ENCODE results near the gene CMSS1. TPM values are rescaled to one million over a fixed set of nuclear protein-coding genes. Genes with fewer than 3 reads are reported as not detected.

The CMSS1 gene
- total RNA-seq, 1 experiment from 2014 or later, result 86.3 TPM

DNA sequence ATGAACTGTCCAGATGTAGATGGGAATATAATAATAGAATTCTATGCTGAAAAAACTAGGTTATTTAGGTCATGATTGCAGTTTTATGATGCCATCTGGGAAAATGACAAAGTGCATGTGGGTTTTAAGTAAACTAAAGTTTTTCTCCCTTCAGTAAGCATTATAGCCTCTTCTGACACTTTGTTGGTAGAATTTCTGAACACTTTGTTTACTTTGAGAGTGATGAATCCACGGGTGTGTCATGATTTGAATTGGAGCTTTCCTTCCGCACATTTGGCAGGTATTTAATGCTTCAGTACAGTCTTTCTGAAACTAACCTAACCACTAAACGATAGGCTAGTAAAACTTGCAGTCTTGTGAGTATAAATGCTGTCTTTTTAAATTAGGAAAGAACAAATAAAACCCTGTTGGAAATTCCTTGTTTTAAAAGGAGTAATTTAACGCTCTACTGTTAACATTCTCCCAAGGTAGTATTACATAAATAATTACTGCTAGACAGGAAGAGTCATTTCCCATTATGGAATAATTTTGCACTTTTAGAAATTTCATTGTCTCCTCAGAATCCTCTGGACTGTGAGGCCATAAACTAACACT lies 289.7 kb downstream of the CMSS1 start:
- ChIA-PET CTCF (no interaction called here), POLR2A (no interaction called here)
- intact Hi-C loops (cut with micrococcal nuclease; ENCODE audit: unreplicated experiment), result no loop called here
- no peak overlapping the region; the same call in 1 of the 2 replicates for H3K27ac ChIP-seq (ENCODE audit: low read length)
- ATAC-seq (no peak), DNase-seq (ENCODE audit: low read depth, low spot score) (no peak)
- H3K9me3 ChIP-seq (ENCODE audit: control insufficient read depth, insufficient read depth, low read depth, low read length), result no peaks in the 10 kb centered on the region
- TF ChIP-seq, protein P1, sequence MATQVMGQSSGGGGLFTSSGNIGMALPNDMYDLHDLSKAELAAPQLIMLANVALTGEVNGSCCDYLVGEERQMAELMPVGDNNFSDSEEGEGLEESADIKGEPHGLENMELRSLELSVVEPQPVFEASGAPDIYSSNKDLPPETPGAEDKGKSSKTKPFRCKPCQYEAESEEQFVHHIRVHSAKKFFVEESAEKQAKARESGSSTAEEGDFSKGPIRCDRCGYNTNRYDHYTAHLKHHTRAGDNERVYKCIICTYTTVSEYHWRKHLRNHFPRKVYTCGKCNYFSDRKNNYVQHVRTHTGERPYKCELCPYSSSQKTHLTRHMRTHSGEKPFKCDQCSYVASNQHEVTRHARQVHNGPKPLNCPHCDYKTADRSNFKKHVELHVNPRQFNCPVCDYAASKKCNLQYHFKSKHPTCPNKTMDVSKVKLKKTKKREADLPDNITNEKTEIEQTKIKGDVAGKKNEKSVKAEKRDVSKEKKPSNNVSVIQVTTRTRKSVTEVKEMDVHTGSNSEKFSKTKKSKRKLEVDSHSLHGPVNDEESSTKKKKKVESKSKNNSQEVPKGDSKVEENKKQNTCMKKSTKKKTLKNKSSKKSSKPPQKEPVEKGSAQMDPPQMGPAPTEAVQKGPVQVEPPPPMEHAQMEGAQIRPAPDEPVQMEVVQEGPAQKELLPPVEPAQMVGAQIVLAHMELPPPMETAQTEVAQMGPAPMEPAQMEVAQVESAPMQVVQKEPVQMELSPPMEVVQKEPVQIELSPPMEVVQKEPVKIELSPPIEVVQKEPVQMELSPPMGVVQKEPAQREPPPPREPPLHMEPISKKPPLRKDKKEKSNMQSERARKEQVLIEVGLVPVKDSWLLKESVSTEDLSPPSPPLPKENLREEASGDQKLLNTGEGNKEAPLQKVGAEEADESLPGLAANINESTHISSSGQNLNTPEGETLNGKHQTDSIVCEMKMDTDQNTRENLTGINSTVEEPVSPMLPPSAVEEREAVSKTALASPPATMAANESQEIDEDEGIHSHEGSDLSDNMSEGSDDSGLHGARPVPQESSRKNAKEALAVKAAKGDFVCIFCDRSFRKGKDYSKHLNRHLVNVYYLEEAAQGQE (IDR thresholded peaks at IDR 0.05; ENCODE audit: insufficient read depth in 1 of 2, low read depth in 2 of 2, low read length in 1 of 2), result no peak
- no peak for TF ChIP-seq SIN3A (IDR thresholded peaks at IDR 0.05; ENCODE audit: borderline replicate concordance, insufficient read depth, low read depth, low read length)
- in situ Hi-C loops (cut with HindIII; ENCODE audit: low pct_unique_long_range_greater_than_20kb, low sequenced_read_pairs), result no loop called here
- H3K4me3 ChIP-seq (ENCODE audit: low read depth in 2 of 2, low read length in 2 of 2), result no peak overlapping the region
- no peaks in the 10 kb centered on the region for H3K27me3 ChIP-seq (ENCODE audit: control insufficient read depth, insufficient read depth, low read length)
- no TSS peak for BruUV-seq (replicated peaks)
- H3K36me3 ChIP-seq (ENCODE audit: control insufficient read depth, insufficient read depth, low read length), result no peaks in the 10 kb centered on the region
- H3K4me1 ChIP-seq (ENCODE audit: control insufficient read depth, insufficient read depth, low read length), result peaks cover 9% of the 10 kb centered on the region

DNA sequence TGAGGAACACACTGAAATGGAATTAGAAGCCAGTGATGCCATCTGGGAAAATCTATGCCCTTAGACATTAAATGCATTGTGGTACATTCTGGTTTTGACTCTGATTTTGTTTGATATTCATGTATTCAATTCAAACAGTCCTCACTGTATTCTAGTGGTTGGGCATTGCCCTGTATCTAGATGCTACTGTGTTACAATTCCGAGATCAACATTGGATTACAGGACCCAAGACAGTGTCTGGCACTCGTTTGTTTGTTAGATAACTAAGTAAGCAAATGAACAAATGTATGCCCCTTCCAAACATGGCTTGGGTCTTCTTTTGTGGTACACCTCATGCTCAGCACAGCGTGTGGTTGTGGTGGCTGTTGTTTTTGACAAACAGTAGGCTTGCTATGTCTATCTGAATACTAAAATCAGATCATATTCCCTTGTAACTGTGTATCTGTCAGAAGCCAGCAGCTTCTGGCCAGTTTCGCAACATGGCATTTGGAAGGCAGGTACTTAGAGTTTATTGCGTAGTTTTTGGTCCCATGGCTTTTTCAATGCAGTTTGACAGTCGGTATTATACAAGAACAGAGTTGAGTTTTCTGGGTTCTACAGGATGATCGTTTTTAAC lies 290.9 kb downstream of the CMSS1 start:
- TF ChIP-seq POLR2AphosphoS5 (IDR thresholded peaks at IDR 0.05; ENCODE audit: low read depth, low read length) (no peak), SIN3A (IDR thresholded peaks at IDR 0.05; ENCODE audit: borderline replicate concordance, insufficient read depth, low read depth, low read length) (no peak)
- TF ChIP-seq, protein P1 (IDR thresholded peaks at IDR 0.05; ENCODE audit: insufficient read depth in 1 of 2, low read depth in 2 of 2, low read length in 1 of 2), result no peak
- intact Hi-C loops (cut with micrococcal nuclease; ENCODE audit: unreplicated experiment), result no loop called here
- ChIA-PET CTCF (no interaction called here), POLR2A (no interaction called here)
- no peaks in the 10 kb centered on the region for H3K36me3 ChIP-seq (ENCODE audit: control insufficient read depth, insufficient read depth, low read length)
- H3K9me3 ChIP-seq (ENCODE audit: control insufficient read depth, insufficient read depth, low read depth, low read length), result no peaks in the 10 kb centered on the region
- no peaks in the 10 kb centered on the region for H3K27me3 ChIP-seq (ENCODE audit: control insufficient read depth, insufficient read depth, low read length)
- no peak for DNase-seq (ENCODE audit: low read depth, low spot score)
- H3K4me1 ChIP-seq (ENCODE audit: control insufficient read depth, insufficient read depth, low read length), result peaks cover 4% of the 10 kb centered on the region
- no peak overlapping the region for H3K27ac ChIP-seq (ENCODE audit: low read length)
- no TSS peak for BruUV-seq (replicated peaks)
- ATAC-seq, result no peak
- in situ Hi-C loops (cut with HindIII; ENCODE audit: low pct_unique_long_range_greater_than_20kb, low sequenced_read_pairs), result no loop called here
- H3K4me3 ChIP-seq (ENCODE audit: low read depth in 2 of 2, low read length in 2 of 2), result no peak overlapping the region

GRCh38 chr3:100110162-100110561 lies 292.5 kb downstream of the CMSS1 start:
- ChIA-PET POLR2A (no interaction called here), CTCF (no interaction called here)
- in situ Hi-C loops (cut with HindIII; ENCODE audit: low pct_unique_long_range_greater_than_20kb, low sequenced_read_pairs), result no loop called here
- BruUV-seq (replicated peaks), result no TSS peak
- DNase-seq (ENCODE audit: low read depth, low spot score) (no peak), ATAC-seq (no peak)
- no peaks in the 10 kb centered on the region for H3K27me3 ChIP-seq (ENCODE audit: control insufficient read depth, insufficient read depth, low read length)
- no peaks in the 10 kb centered on the region for H3K36me3 ChIP-seq (ENCODE audit: control insufficient read depth, insufficient read depth, low read length)
- peaks cover 4% of the 10 kb centered on the region for H3K4me1 ChIP-seq (ENCODE audit: control insufficient read depth, insufficient read depth, low read length)
- H3K4me3 ChIP-seq (ENCODE audit: low read depth in 2 of 2, low read length in 2 of 2), result no peak overlapping the region
- intact Hi-C loops (cut with micrococcal nuclease; ENCODE audit: unreplicated experiment), result no loop called here
- H3K27ac ChIP-seq (ENCODE audit: low read length), result no peak overlapping the region
- no peaks in the 10 kb centered on the region for H3K9me3 ChIP-seq (ENCODE audit: control insufficient read depth, insufficient read depth, low read depth, low read length)
- TF ChIP-seq SIN3A (IDR thresholded peaks at IDR 0.05; ENCODE audit: borderline replicate concordance, insufficient read depth, low read depth, low read length) (no peak), TCF7L2 (IDR thresholded peaks at IDR 0.05; ENCODE audit: low read depth, low read length) (no peak), POLR2AphosphoS5 (IDR thresholded peaks at IDR 0.05; ENCODE audit: low read depth, low read length) (no peak)
- TF ChIP-seq, protein P2, sequence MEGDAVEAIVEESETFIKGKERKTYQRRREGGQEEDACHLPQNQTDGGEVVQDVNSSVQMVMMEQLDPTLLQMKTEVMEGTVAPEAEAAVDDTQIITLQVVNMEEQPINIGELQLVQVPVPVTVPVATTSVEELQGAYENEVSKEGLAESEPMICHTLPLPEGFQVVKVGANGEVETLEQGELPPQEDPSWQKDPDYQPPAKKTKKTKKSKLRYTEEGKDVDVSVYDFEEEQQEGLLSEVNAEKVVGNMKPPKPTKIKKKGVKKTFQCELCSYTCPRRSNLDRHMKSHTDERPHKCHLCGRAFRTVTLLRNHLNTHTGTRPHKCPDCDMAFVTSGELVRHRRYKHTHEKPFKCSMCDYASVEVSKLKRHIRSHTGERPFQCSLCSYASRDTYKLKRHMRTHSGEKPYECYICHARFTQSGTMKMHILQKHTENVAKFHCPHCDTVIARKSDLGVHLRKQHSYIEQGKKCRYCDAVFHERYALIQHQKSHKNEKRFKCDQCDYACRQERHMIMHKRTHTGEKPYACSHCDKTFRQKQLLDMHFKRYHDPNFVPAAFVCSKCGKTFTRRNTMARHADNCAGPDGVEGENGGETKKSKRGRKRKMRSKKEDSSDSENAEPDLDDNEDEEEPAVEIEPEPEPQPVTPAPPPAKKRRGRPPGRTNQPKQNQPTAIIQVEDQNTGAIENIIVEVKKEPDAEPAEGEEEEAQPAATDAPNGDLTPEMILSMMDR (IDR thresholded peaks at IDR 0.05), result no peak
- TF ChIP-seq, protein P1 (IDR thresholded peaks at IDR 0.05; ENCODE audit: insufficient read depth in 1 of 2, low read depth in 2 of 2, low read length in 1 of 2), result no peak
